H9 (cell line): ENCODE data around the gene ARHGAP22. TPM values are rescaled to one million over a fixed set of nuclear protein-coding genes. Genes with fewer than 3 reads are reported as not detected.
A peak's percentile ranks its signal among the peaks of the same experiment; 100 is the strongest.

Source experiments
- DNase-seq: peaks from one replicate; pipeline ENCODE4 v3.0.0-alpha.2; 2017
- H2AFZ ChIP-seq: one replicate; pipeline ENCODE4 v1.6.1; 2013; ENCODE audit warnings: mild to moderate bottlenecking, low read length, control low read depth, moderate library complexity
- H2AK5ac ChIP-seq: 2 replicates; pipeline ENCODE4 v1.6.1; 2013; ENCODE audit warnings: low read length, control low read depth, mixed read lengths; ENCODE audit not compliant: insufficient read length
- H2BK120ac ChIP-seq: one replicate; pipeline ENCODE4 v1.6.1; 2013; ENCODE audit warnings: low read depth, mild to moderate bottlenecking, low read length, control low read depth, inconsistent platforms; ENCODE audit not compliant: poor library complexity, severe bottlenecking
- H2BK12ac ChIP-seq: 2 replicates; pipeline ENCODE4 v1.6.1; 2013; ENCODE audit warnings: low read length, control low read depth, mixed read lengths, low read depth; ENCODE audit not compliant: insufficient read length
- H2BK15ac ChIP-seq: 2 replicates; pipeline ENCODE4 v1.6.1; 2013; ENCODE audit warnings: low read depth, low read length, control low read depth
- H2BK20ac ChIP-seq: one replicate; pipeline ENCODE4 v1.6.1; 2013; ENCODE audit warnings: low read depth, mild to moderate bottlenecking, low read length, control low read depth, inconsistent platforms; ENCODE audit not compliant: poor library complexity, severe bottlenecking
- H2BK5ac ChIP-seq: 2 replicates; pipeline ENCODE4 v1.6.1; 2013; ENCODE audit warnings: low read length, control low read depth, mixed read lengths; ENCODE audit not compliant: insufficient read length
- H3K14ac ChIP-seq: 2 replicates; pipeline ENCODE4 v1.6.1; 2013; ENCODE audit warnings: low read length, control low read depth; ENCODE audit not compliant: insufficient read depth
- H3K18ac ChIP-seq: 2 replicates; pipeline ENCODE4 v1.6.1; 2013; ENCODE audit warnings: low read depth, mild to moderate bottlenecking, mixed read lengths, low read length, control low read depth; ENCODE audit not compliant: insufficient read length
- H3K23ac ChIP-seq: 2 replicates; pipeline ENCODE4 v1.6.1; 2013; ENCODE audit warnings: low read length, control low read depth, mixed read lengths, low read depth; ENCODE audit not compliant: insufficient read length
- H3K23me2 ChIP-seq: 2 replicates; pipeline ENCODE4 v1.6.1; 2013; ENCODE audit warnings: low read depth, mild to moderate bottlenecking, mixed read lengths, low read length, control low read depth; ENCODE audit not compliant: insufficient read length, poor library complexity, severe bottlenecking
- H3K27ac ChIP-seq: 2 replicates; pipeline ENCODE4 v1.5.1; 2013; ENCODE audit warnings: low read length, control low read depth, mixed read lengths, low read depth; ENCODE audit not compliant: insufficient read length
- H3K27me3 ChIP-seq: 2 replicates; pipeline ENCODE4 v1.6.1; 2013; ENCODE audit warnings: low read length, control low read depth, inconsistent platforms; ENCODE audit not compliant: insufficient read depth
- H3K4ac ChIP-seq: 2 replicates; pipeline ENCODE4 v1.6.1; 2013; ENCODE audit warnings: low read depth, mild to moderate bottlenecking, control low read depth, inconsistent platforms, low read length, moderate library complexity
- H3K4me1 ChIP-seq: 2 replicates; pipeline ENCODE4 v1.6.1; 2013; ENCODE audit warnings: low read length, control low read depth, inconsistent platforms; ENCODE audit not compliant: insufficient read depth
- H3K4me2 ChIP-seq: 2 replicates; pipeline ENCODE4 v1.6.1; 2013; ENCODE audit warnings: low read length, control low read depth, mixed read lengths; ENCODE audit not compliant: insufficient read length, insufficient read depth
- H3K56ac ChIP-seq: 2 replicates; pipeline ENCODE4 v1.6.1; 2013; ENCODE audit warnings: low read depth, mild to moderate bottlenecking, mixed read lengths, low read length, control low read depth; ENCODE audit not compliant: insufficient read length
- H3K79me1 ChIP-seq: 2 replicates; pipeline ENCODE4 v1.6.1; 2013; ENCODE audit warnings: low read depth, mild to moderate bottlenecking, moderate library complexity, low read length, control low read depth, inconsistent platforms; ENCODE audit not compliant: insufficient read depth, poor library complexity, severe bottlenecking
- H3K79me2 ChIP-seq: 2 replicates; pipeline ENCODE4 v1.6.1; 2013; ENCODE audit warnings: low read length, control low read depth, inconsistent platforms; ENCODE audit not compliant: insufficient read depth
- H3K9ac ChIP-seq: 2 replicates; pipeline ENCODE4 v1.6.1; 2013; ENCODE audit warnings: low read length, control low read depth, mixed read lengths; ENCODE audit not compliant: insufficient read length; ENCODE audit errors: extremely low read depth
- H3K9me3 ChIP-seq: one replicate; pipeline ENCODE4 v1.6.1; 2013; ENCODE audit warnings: low read depth, low read length, inconsistent platforms; ENCODE audit not compliant: control insufficient read depth
- H3T11ph ChIP-seq: one replicate; pipeline ENCODE4 v1.6.1; 2013; ENCODE audit warnings: mild to moderate bottlenecking, low read length, control low read depth, inconsistent platforms
- H4K20me1 ChIP-seq: one replicate; pipeline ENCODE4 v1.6.1; 2013; ENCODE audit not compliant: control insufficient read depth, insufficient read length, insufficient read depth
- H4K5ac ChIP-seq: 2 replicates; pipeline ENCODE4 v1.6.1; 2013; ENCODE audit warnings: low read depth, mild to moderate bottlenecking, mixed read lengths, low read length, control low read depth; ENCODE audit not compliant: insufficient read length
- H4K8ac ChIP-seq: replicated peaks from 2 replicates; pipeline ENCODE4 v1.6.1; 2013; ENCODE audit warnings: low read length, control low read depth, mixed read lengths, low read depth; ENCODE audit not compliant: insufficient read length
- H4K91ac ChIP-seq: 2 replicates; pipeline ENCODE4 v1.6.1; 2013; ENCODE audit warnings: low read depth, mild to moderate bottlenecking, moderate library complexity, mixed read lengths, low read length, control low read depth; ENCODE audit not compliant: insufficient read length
- H3K27ac Mint-ChIP-seq, 3 experiments: 2 replicates in 2 of 3; 3 replicates in 1 of 3; pipeline ENCODE4 v1.8.0; 2020 to 2021; ENCODE audit warnings: mixed read lengths in 3 of 3, mild to moderate bottlenecking in 1 of 3, moderate library complexity in 1 of 3
- H3K27me3 Mint-ChIP-seq: 2 replicates; pipeline ENCODE4 v1.8.0; 2021; ENCODE audit warnings: low read depth, mild to moderate bottlenecking, moderate library complexity, mixed read lengths
- H3K36me3 Mint-ChIP-seq, 3 experiments: 2 replicates in 2 of 3; 3 replicates in 1 of 3; pipeline ENCODE4 v1.8.0; 2020 to 2021; ENCODE audit warnings: low read depth in 3 of 3, mixed read lengths in 3 of 3; ENCODE audit not compliant: insufficient read depth in 1 of 3
- H3K4me1 Mint-ChIP-seq, 2 experiments: 2 replicates each; pipeline ENCODE4 v1.8.0; 2020; ENCODE audit warnings: mixed read lengths in 2 of 2
- H3K4me3 Mint-ChIP-seq, 2 experiments: 2 replicates in 1 of 2; 3 replicates in 1 of 2; pipeline ENCODE4 v1.8.0; 2020 to 2021; ENCODE audit warnings: mild to moderate bottlenecking in 2 of 2, mixed read lengths in 2 of 2, moderate library complexity in 1 of 2
- H3K9me3 Mint-ChIP-seq, 2 experiments: 2 replicates in 1 of 2; 3 replicates in 1 of 2; pipeline ENCODE4 v1.8.0; 2020; ENCODE audit warnings: mild to moderate bottlenecking in 2 of 2, mixed read lengths in 2 of 2, moderate library complexity in 1 of 2
- CTCF ChIP-seq: fragments of 200-600 bp; sonication (generic); conservative IDR thresholded peaks from 3 replicates; pipeline ENCODE4 v1.8.0; 2021; ENCODE audit warnings: antibody characterized with exemption, mild to moderate bottlenecking
- WGBS: extraction: QIAGEN DNeasy Blood & Tissue Kit; methylation state at CpG from one replicate; pipeline ENCODE4 v1.1.7; 2013; ENCODE audit warnings: missing lambda C conversion rate, low lambda C conversion rate, mixed read lengths; ENCODE audit not compliant: insufficient read length; ENCODE audit errors: extremely low coverage; 5-methylcytosine and 5-hydroxymethylcytosine counted together
- total RNA-seq: library from RNA; stranded (reverse); gene quantifications from 2 replicates; pipeline ENCODE4 v1.2.1, GENCODE V29; 2021

ARHGAP22 gene
- total RNA-seq, 1 experiment from 2014 or later, result 7.4 TPM

GRCh38 chr10:48556065-48556464, 48.8 kb downstream of the ARHGAP22 start:
- Histone ChIP-seq H2AK5ac (no peak overlapping the region), H3K18ac (no peak overlapping the region), H2AFZ (no peak overlapping the region), H3K56ac (no peak overlapping the region), H3K9me3 (no peaks in the 10 kb centered on the region), H3K23ac (no peak overlapping the region), H3K4me2 (no peak overlapping the region), H2BK12ac (no peak overlapping the region), H3K27me3 (no peaks in the 10 kb centered on the region), H4K91ac (no peak overlapping the region), H3K79me2 (no peaks in the 10 kb centered on the region), H3K4ac (no peak overlapping the region), H3K79me1 (no peaks in the 10 kb centered on the region), H3T11ph (no peak overlapping the region), H2BK20ac (no peak overlapping the region), H2BK5ac (no peak overlapping the region), H3K4me1 (no peaks in the 10 kb centered on the region), H4K5ac (no peak overlapping the region), H3K9ac (no peak overlapping the region), H3K14ac (no peak overlapping the region), H4K20me1 (no peaks in the 10 kb centered on the region), H3K27ac (no peak overlapping the region), H4K8ac (no peak overlapping the region), H2BK120ac (no peak overlapping the region), H3K23me2 (no peaks in the 10 kb centered on the region), H2BK15ac (no peak overlapping the region)
- Mint-ChIP-seq H3K4me3 (no peak overlapping the region), H3K27me3 (no peaks in the 10 kb centered on the region; the same call in 1 of the 2 replicates), H3K9me3 (peaks cover 0 to 2% of the 10 kb centered on the region in 2 experiments; a peak in 1 of 5 replicates), H3K4me1 (peaks cover 7 to 29% of the 10 kb centered on the region in 2 experiments), H3K27ac (peak overlapping the region in 1 of 3 experiments; percentile 92; a peak in 1 of 7 replicates), H3K36me3 (no peaks in the 10 kb centered on the region)
- TF ChIP-seq CTCF, result no peak
- no peak for DNase-seq
- no CpG with 5 or more reads among the region's 5 CpGs for WGBS
